ENCODE data around the gene CDK5R2. TPM values are rescaled to one million over a fixed set of nuclear protein-coding genes. Genes with fewer than 3 reads are reported as not detected.
A peak's percentile ranks its signal among the peaks of the same experiment; 100 is the strongest.

The CDK5R2 gene
- total RNA-seq, 1 donor from 2014 or later: not detected

GRCh38 chr2:218970894-218971293 lies 11.4 kb downstream of the CDK5R2 start:
- H3K4me1 Mint-ChIP-seq (ENCODE audit: low read depth): no peaks in the 10 kb centered on the region
- H3K27ac Mint-ChIP-seq: no peak overlapping the region
- H3K4me3 Mint-ChIP-seq: no peak overlapping the region
- H3K36me3 Mint-ChIP-seq (ENCODE audit: low read depth): no peaks in the 10 kb centered on the region
- H3K27me3 Mint-ChIP-seq (ENCODE audit: insufficient read depth): peaks cover 40% of the 10 kb centered on the region
- no peaks in the 10 kb centered on the region for H3K9me3 Mint-ChIP-seq
- no peak for DNase-seq (ENCODE audit: low spot score)
- intact Hi-C loops (cut with micrococcal nuclease): no loop called here

GRCh38 chr2:218975060-218975777 lies 15.8 kb downstream of the CDK5R2 start:
- Mint-ChIP-seq H3K27ac (no peak overlapping the region), H3K36me3 (ENCODE audit: low read depth) (no peaks in the 10 kb centered on the region), H3K27me3 (ENCODE audit: insufficient read depth) (peaks cover 50% of the 10 kb centered on the region), H3K4me1 (ENCODE audit: low read depth) (no peaks in the 10 kb centered on the region), H3K4me3 (no peak overlapping the region), H3K9me3 (no peaks in the 10 kb centered on the region)
- DNase-seq (ENCODE audit: low spot score): no peak
- intact Hi-C loops (cut with micrococcal nuclease): no loop called here

- Mint-ChIP-seq H3K9me3 (no peaks in the 10 kb centered on the region), H3K36me3 (ENCODE audit: low read depth) (no peaks in the 10 kb centered on the region), H3K4me3 (no peak overlapping the region), H3K4me1 (ENCODE audit: low read depth) (peaks cover 6% of the 10 kb centered on the region), H3K27ac (peak overlapping the region; percentile 79), H3K27me3 (ENCODE audit: insufficient read depth) (peaks cover 66% of the 10 kb centered on the region)
- peak; percentile 68 for DNase-seq (ENCODE audit: low spot score)
- intact Hi-C loops (cut with micrococcal nuclease): loop anchor here (1.0 to 10.0 kb wide), 7 partner anchors 16 to 325 kb away; partner anchors contain the start of gene PTPRN
These were observed 20.6 kb downstream of the CDK5R2 start for GRCh38 chr2:218979846-218980734.

- Mint-ChIP-seq H3K27me3 (ENCODE audit: insufficient read depth) (peaks cover 66% of the 10 kb centered on the region), H3K36me3 (ENCODE audit: low read depth) (no peaks in the 10 kb centered on the region), H3K4me3 (peak overlapping the region; percentile 47), H3K27ac (peak overlapping the region; percentile 67), H3K4me1 (ENCODE audit: low read depth) (peaks cover 6% of the 10 kb centered on the region), H3K9me3 (no peaks in the 10 kb centered on the region)
- intact Hi-C loops (cut with micrococcal nuclease): loop anchor here (1.0 to 10.0 kb wide), 7 partner anchors 15 to 324 kb away; partner anchors contain the start of gene PTPRN
- no peak for DNase-seq (ENCODE audit: low spot score)
These were observed 21.4 kb downstream of the CDK5R2 start for GRCh38 chr2:218980735-218981389.

GRCh38 chr2:218981390-218981880 lies 22.0 kb downstream of the CDK5R2 start:
- Mint-ChIP-seq H3K9me3 (no peaks in the 10 kb centered on the region), H3K27me3 (ENCODE audit: insufficient read depth) (peaks cover 66% of the 10 kb centered on the region), H3K4me3 (peak overlapping the region; percentile 47), H3K27ac (peak overlapping the region; percentile 67), H3K36me3 (ENCODE audit: low read depth) (no peaks in the 10 kb centered on the region), H3K4me1 (ENCODE audit: low read depth) (peaks cover 6% of the 10 kb centered on the region)
- DNase-seq (ENCODE audit: low spot score): no peak
- intact Hi-C loops (cut with micrococcal nuclease): loop anchor here (2.0 to 10.0 kb wide), 4 partner anchors 77 to 323 kb away; partner anchors contain the start of gene PTPRN

GRCh38 chr2:218981881-218982585 lies 22.6 kb downstream of the CDK5R2 start:
- Mint-ChIP-seq H3K27ac (peak overlapping the region; percentile 48), H3K36me3 (ENCODE audit: low read depth) (no peaks in the 10 kb centered on the region), H3K4me1 (ENCODE audit: low read depth) (peaks cover 6% of the 10 kb centered on the region), H3K4me3 (no peak overlapping the region), H3K9me3 (no peaks in the 10 kb centered on the region), H3K27me3 (ENCODE audit: insufficient read depth) (peaks cover 69% of the 10 kb centered on the region)
- no peak for DNase-seq (ENCODE audit: low spot score)
- intact Hi-C loops (cut with micrococcal nuclease): loop anchor here (2.0 to 10.0 kb wide), 4 partner anchors 77 to 323 kb away; partner anchors contain the start of gene PTPRN

- intact Hi-C loops (cut with micrococcal nuclease): loop anchor here (1.0 to 10.0 kb wide), 3 partner anchors 11 to 322 kb away; partner anchors contain the start of genes CRYBA2 and PTPRN
- Mint-ChIP-seq H3K27me3 (ENCODE audit: insufficient read depth) (peaks cover 70% of the 10 kb centered on the region), H3K9me3 (no peaks in the 10 kb centered on the region), H3K4me3 (no peak overlapping the region), H3K4me1 (ENCODE audit: low read depth) (peaks cover 6% of the 10 kb centered on the region), H3K36me3 (ENCODE audit: low read depth) (no peaks in the 10 kb centered on the region), H3K27ac (peak overlapping the region; percentile 48)
- no peak for DNase-seq (ENCODE audit: low spot score)
These were observed 23.3 kb downstream of the CDK5R2 start for GRCh38 chr2:218982586-218983262.

GRCh38 chr2:218983263-218983933 lies 23.9 kb downstream of the CDK5R2 start:
- intact Hi-C loops (cut with micrococcal nuclease): loop anchor here (1.0 to 10.0 kb wide), 3 partner anchors 10 to 321 kb away; partner anchors contain the start of genes CRYBA2 and PTPRN
- peaks cover 71% of the 10 kb centered on the region for H3K27me3 Mint-ChIP-seq (ENCODE audit: insufficient read depth)
- no peak overlapping the region for H3K4me3 Mint-ChIP-seq
- DNase-seq (ENCODE audit: low spot score): no peak
- H3K4me1 Mint-ChIP-seq (ENCODE audit: low read depth): peaks cover 6% of the 10 kb centered on the region
- no peaks in the 10 kb centered on the region for H3K36me3 Mint-ChIP-seq (ENCODE audit: low read depth)
- peak overlapping the region; percentile 44 for H3K27ac Mint-ChIP-seq
- H3K9me3 Mint-ChIP-seq: no peaks in the 10 kb centered on the region

GRCh38 chr2:218983934-218984238 lies 24.4 kb downstream of the CDK5R2 start:
- H3K36me3 Mint-ChIP-seq (ENCODE audit: low read depth): no peaks in the 10 kb centered on the region

GRCh38 chr2:218984239-218985020 lies 25.0 kb downstream of the CDK5R2 start:
- peaks cover 79% of the 10 kb centered on the region for H3K27me3 Mint-ChIP-seq (ENCODE audit: insufficient read depth)
- H3K27ac Mint-ChIP-seq: peak overlapping the region; percentile 23
- H3K36me3 Mint-ChIP-seq (ENCODE audit: low read depth): no peaks in the 10 kb centered on the region
- intact Hi-C loops (cut with micrococcal nuclease): loop anchor here (5.0 to 10.0 kb wide), 2 partner anchors 168 to 320 kb away; partner anchors contain the start of gene PTPRN
- H3K9me3 Mint-ChIP-seq: no peaks in the 10 kb centered on the region
- H3K4me3 Mint-ChIP-seq: no peak overlapping the region
- no peak for DNase-seq (ENCODE audit: low spot score)
- H3K4me1 Mint-ChIP-seq (ENCODE audit: low read depth): peaks cover 6% of the 10 kb centered on the region

More at GRCh38 chr2:218983934-218984238, 24.4 kb downstream of the CDK5R2 start:
- Mint-ChIP-seq H3K9me3 (no peaks in the 10 kb centered on the region), H3K4me3 (no peak overlapping the region), H3K27ac (no peak overlapping the region), H3K4me1 (ENCODE audit: low read depth) (peaks cover 6% of the 10 kb centered on the region), H3K27me3 (ENCODE audit: insufficient read depth) (peaks cover 73% of the 10 kb centered on the region)
- intact Hi-C loops (cut with micrococcal nuclease): loop anchor here (1.0 to 10.0 kb wide), 3 partner anchors 9 to 321 kb away; partner anchors contain the start of genes CRYBA2 and PTPRN
- no peak for DNase-seq (ENCODE audit: low spot score)
